BJ (cell line): Measurements from ENCODE around the gene RANBP3. TPM values are rescaled to one million over a fixed set of nuclear protein-coding genes. Genes with fewer than 3 reads are reported as not detected.

ENCODE experiments used
- CTCF ChIA-PET: fragments of 350-600 bp; formaldehyde crosslinking; extraction: SDS; loops from one replicate; lab custom pipeline; 2021; ENCODE audit warnings: antibody characterized with exemption, inconsistent platforms; lab: Yijun Ruan, JAX
- POLR2A ChIA-PET: fragments of 300-600 bp; sonication (Branson Sonifier 250); formaldehyde crosslinking; extraction: SDS; loops from one replicate; lab custom pipeline; 2021; ENCODE audit warnings: antibody characterized with exemption; lab: Charles Lee
- DNase-seq: peaks from one replicate; pipeline ENCODE4 v3.0.0-alpha.2; 2011; ENCODE audit warnings: low read depth
- H3K27me3 ChIP-seq: 2 replicates; pipeline ENCODE4 v1.6.0; 2011; ENCODE audit warnings: low read length; ENCODE audit not compliant: control insufficient read depth, insufficient read depth
- H3K36me3 ChIP-seq: 2 replicates; pipeline ENCODE4 v1.5.1; 2011; ENCODE audit warnings: low read length; ENCODE audit not compliant: control insufficient read depth, insufficient read depth
- H3K4me3 ChIP-seq: 2 replicates; pipeline ENCODE4 v1.5.1; 2011; ENCODE audit warnings: low read depth, mild to moderate bottlenecking, control low read depth, low read length
- polyA plus RNA-seq: library from polyadenylated mRNA; depleted of rRNA; stranded (reverse); fragments of >200 nt; gene quantifications from 2 replicates; pipeline ENCODE4 v1.2.3, GENCODE V29; 2011
- TF ChIP-seq, protein P1 (sequence below): IDR thresholded peaks from 2 replicates; pipeline ENCODE4 v1.5.1; 2011; ENCODE audit warnings: low read depth, mild to moderate bottlenecking, control low read depth, inconsistent platforms, low read length, moderate library complexity; ENCODE audit not compliant: insufficient read depth

The RANBP3 gene
- polyA plus RNA-seq, 1 experiment, result 68.6 TPM

DNA sequence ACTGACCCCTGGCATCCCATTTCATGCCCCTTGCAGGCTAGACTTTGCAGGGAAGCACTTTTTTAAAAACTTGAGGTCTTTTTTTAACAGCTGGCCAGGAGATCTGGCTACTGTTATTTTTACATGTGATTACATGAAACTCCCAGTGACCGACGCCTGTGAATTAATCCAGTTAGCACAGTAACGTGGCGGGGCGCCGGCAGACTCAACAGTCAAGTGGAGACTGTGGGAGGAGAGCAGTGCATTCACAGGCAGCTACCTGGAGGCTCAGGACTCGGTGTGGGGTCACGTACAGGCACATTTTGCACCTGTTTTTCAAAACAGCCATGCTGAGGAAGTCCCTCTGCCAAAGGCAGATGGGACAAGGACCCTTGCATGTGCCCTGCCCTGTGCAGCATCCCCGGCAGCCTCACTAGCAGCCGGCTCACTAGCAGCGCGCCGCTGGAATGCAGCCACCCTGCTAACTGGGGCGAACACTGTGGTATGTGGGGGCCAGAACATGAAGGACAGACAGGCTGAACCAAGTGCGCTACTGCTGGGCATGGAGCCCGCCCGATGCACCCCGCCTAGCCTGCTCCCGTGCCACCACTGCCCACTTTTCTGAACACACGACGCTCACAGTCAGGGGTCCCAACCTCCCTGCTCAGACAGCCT is 45.2 kb downstream of the RANBP3 start:
- Histone ChIP-seq H3K4me3 (no peak overlapping the region), H3K27me3 (no peaks in the 10 kb centered on the region), H3K36me3 (peaks cover 30% of the 10 kb centered on the region)
- CTCF ChIA-PET, result interaction anchor here (0.6 kb wide), 1 partner anchor 56 kb away, joined by 3 read pairs; no protein-coding TSS in a partner anchor
- TF ChIP-seq, protein P1, sequence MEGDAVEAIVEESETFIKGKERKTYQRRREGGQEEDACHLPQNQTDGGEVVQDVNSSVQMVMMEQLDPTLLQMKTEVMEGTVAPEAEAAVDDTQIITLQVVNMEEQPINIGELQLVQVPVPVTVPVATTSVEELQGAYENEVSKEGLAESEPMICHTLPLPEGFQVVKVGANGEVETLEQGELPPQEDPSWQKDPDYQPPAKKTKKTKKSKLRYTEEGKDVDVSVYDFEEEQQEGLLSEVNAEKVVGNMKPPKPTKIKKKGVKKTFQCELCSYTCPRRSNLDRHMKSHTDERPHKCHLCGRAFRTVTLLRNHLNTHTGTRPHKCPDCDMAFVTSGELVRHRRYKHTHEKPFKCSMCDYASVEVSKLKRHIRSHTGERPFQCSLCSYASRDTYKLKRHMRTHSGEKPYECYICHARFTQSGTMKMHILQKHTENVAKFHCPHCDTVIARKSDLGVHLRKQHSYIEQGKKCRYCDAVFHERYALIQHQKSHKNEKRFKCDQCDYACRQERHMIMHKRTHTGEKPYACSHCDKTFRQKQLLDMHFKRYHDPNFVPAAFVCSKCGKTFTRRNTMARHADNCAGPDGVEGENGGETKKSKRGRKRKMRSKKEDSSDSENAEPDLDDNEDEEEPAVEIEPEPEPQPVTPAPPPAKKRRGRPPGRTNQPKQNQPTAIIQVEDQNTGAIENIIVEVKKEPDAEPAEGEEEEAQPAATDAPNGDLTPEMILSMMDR, result no peak
- POLR2A ChIA-PET, result no interaction called here
- DNase-seq, result no peak

DNA sequence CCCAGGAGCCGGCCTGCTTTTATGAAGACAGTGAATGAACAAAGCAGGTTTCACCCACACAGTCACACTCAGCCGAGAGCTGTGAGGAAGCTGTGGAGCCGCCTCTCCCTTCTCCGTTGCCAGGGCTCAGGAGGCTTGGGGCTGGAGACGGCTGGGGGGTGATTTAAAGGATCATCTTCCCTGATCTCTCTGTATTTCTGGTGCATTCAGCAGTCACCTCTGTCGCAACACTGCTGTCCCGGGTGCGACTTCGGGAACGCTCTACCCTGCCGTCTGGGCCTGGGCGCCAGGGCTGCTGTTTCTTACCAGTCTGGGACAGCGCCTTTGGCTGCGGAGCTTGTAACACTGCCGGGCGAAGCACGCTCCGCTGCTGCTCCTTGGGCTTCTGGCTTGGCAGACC is 45.8 kb downstream of the RANBP3 start:
- no peak for DNase-seq
- TF ChIP-seq, protein P1, result no peak
- ChIA-PET CTCF (no interaction called here), POLR2A (no interaction called here)
- no peak overlapping the region for H3K4me3 ChIP-seq
- H3K27me3 ChIP-seq, result no peaks in the 10 kb centered on the region
- peaks cover 30% of the 10 kb centered on the region for H3K36me3 ChIP-seq

DNA sequence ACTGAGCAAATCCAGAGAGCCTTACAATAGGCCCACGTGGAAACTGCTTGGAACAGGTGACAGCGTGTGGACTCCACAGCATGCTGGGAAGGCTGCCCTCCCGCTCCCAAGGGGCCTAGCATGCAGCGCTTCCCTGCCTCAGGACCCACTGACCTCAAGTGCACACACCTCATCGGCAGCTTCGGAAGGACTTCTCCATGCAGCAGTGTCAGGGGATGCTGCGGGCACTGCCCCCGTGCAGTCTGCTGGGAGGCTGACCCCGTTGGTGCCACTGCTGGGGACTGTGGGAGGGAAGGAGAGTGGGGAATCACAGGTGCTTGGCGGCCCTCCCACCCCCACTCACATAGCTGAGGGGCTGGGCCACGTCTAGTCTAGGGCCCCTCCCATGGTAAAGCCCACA is 46.7 kb downstream of the RANBP3 start:
- peaks cover 29% of the 10 kb centered on the region for H3K36me3 ChIP-seq
- ChIA-PET POLR2A (no interaction called here), CTCF (interaction anchor here (0.7 to 1.5 kb wide), 2 partner anchors 11 to 37 kb away, joined by 3 to 5 read pairs; no protein-coding TSS in a partner anchor)
- TF ChIP-seq, protein P1, result no peak
- no peaks in the 10 kb centered on the region for H3K27me3 ChIP-seq
- no peak overlapping the region for H3K4me3 ChIP-seq
- no peak for DNase-seq

DNA sequence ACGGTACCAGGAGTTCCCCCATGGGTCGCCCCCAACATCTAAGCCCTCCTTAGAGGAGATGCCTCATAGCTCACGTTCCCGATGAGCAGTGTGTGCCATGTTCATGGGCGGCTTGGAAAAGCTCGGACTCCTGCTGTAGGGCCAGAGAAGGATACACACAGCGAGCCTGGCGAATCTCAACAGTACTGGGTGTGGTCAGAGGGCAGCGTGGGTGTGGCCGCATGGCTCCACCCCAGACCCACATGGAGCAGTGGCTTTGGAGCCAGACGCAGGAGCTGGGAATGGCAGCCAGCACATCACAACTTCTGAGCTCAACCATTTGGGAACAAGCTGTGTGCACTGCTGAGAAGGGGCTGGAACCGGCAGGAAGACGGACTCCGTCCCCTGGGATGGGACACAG is 48.3 kb downstream of the RANBP3 start:
- TF ChIP-seq, protein P1, result no peak
- ChIA-PET CTCF (interaction anchor here (1.5 kb wide), 1 partner anchor 38 kb away, joined by 5 read pairs; no protein-coding TSS in a partner anchor), POLR2A (no interaction called here)
- DNase-seq, result no peak
- Histone ChIP-seq H3K36me3 (peaks cover 34% of the 10 kb centered on the region), H3K27me3 (no peaks in the 10 kb centered on the region), H3K4me3 (no peak overlapping the region)

DNA sequence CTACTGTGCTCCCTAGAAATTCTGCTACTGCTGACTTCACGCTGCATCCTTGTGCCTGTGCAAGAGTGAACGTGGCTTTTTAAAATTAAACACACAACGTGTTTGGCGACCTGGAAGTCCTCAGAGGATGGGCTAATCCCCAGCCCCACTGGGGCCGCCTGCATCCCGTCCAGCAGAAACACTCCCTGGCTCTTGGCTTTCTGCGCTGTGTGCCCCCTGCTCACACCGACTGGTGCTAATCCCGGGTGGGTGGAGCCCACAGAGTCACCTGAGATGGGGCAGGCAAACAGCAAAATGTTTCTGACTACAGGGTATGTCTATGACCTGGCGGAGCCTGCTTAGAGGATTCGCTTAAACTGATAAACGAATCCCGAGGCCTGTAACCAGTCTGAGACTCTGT is 48.8 kb downstream of the RANBP3 start:
- TF ChIP-seq, protein P1, result no peak
- Histone ChIP-seq H3K36me3 (peaks cover 38% of the 10 kb centered on the region), H3K27me3 (no peaks in the 10 kb centered on the region), H3K4me3 (no peak overlapping the region)
- ChIA-PET CTCF (no interaction called here), POLR2A (no interaction called here)
- no peak for DNase-seq
